HG03045 (cell line): ENCODE data around the gene PRKG1.
A peak's percentile ranks its signal among the peaks of the same experiment; 100 is the strongest.

ENCODE experiments used
- ATAC-seq: cut with Tn5 transposase; IDR thresholded peaks from one replicate; pipeline ENCODE4 v1.9.1; 2021; ENCODE audit warnings: mild to moderate bottlenecking, moderate library complexity; ENCODE audit not compliant: unreplicated experiment

PRKG1 gene

DNA sequence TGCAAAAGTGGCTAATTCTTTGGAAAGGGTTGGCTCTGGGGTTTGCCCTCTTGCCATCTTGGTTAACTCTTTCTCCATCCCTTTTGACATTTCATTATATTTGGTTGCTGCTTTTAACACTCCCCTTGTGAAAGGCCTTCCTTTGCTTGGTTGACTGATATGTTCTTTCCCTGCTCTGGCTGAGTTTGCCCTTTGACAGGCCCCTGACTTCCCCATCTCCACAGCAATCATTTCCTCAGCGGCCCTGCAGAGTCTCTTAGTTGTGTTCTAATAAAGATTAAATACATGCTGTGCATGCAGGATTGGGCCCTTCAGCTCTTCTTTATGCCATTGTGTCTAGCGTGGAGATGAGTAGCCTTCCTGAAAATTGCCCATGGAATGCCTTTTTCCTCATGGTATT lies 709.7 kb downstream of the PRKG1 start:
- no peak for ATAC-seq

DNA sequence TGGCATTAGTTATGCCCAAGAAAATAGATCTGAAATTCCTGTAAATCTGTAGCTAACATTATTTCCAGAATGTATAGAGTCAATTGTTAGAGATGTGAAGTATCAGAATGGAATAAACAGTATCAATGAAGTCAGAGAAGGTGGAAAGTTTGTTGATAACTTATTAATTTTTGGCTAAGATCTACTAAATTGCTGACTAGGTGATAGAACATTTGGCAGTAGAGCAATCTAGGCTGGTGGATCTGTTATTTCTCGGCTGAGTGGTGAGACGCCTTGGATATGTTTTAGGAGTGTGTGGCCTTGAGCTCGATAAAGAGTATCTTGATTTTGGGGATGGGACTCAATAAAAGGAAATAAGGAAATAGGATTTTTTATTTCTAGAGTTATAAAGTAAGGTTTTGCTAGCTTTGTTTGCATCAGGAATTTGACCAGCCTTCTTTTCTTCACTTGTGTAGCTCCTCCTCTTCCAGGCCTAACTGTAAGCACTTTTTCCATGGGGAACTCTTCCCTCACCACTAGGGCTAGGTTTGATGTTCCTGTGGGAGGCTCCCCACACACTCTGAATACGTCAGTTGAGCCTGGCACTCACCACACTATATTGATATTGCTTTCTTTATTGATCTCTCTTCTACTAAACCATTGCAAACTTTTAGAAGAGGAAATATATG lies 711.9 kb downstream of the PRKG1 start:
- no peak for ATAC-seq

DNA sequence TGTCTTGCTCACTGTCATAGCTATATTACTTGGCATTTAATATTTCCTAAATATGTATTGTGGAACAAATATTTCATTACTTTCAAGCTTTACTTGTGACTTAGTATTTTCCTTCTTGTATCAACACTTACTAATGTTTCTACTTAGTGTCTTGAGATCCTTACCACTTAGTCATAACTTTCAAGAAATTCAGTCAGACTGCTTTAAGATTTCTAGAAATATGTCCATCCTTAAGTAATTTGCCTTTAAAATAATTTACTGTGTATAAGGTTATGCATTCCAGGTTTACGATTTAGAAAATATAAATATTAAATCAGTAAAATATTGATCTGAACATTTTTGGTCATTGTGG lies 712.4 kb downstream of the PRKG1 start:
- no peak for ATAC-seq

DNA sequence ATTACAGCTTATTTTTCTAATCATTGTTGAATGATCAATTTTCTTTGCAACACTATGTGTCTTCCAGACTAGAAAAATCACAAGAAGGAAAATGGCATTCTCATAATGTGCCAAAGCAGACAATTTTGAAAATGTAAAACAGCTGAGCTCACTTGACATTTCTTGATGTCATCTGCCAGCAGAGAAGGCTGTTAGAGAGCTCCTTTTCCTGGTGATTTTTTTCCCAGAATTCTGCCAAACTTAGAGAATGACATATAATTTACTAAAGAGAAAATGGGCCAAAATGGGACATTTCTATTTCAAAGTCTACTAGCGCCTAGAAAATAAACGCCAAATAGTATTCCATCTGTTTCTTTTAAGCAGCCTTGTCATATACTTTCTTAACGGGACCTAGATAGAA lies 714.0 kb downstream of the PRKG1 start:
- no peak for ATAC-seq

DNA sequence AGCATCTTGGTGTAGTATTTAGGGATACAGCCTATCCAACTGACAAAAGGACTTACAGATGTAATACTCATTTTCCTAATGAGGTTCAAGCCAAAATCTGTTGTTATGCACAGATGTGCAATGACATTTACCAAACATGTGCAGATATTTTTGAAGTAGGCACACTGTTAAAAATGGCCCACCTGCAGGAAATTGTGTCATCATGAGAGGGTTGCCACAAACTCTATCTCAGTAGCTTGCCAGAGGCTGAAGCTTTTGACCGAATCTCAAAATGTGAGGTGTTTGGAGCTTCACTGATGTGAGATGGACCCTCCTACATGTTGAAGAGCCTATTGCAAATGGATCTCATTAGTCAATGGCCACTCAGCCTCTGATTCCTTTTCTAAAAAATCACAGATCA lies 714.8 kb downstream of the PRKG1 start:
- ATAC-seq = no peak

DNA sequence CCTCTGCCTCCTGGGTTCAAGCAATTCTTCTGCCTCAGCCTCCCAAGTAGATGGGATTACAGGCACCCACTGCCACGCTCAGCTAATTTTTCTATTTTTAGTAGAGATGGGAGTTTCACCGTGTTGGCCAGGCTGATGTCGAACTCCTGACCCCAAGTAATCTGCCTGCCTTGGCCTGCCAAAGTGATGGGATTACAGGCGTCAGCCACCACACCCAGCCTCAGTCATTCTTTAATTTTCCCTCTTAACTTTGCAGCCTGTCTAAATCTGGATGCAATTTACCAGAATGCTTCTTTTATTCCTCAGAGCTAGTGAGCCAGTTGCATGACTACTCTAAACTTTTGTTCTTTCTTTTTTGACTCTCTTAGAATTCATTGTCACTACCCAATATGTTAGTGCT lies 715.6 kb downstream of the PRKG1 start:
- no peak for ATAC-seq

DNA sequence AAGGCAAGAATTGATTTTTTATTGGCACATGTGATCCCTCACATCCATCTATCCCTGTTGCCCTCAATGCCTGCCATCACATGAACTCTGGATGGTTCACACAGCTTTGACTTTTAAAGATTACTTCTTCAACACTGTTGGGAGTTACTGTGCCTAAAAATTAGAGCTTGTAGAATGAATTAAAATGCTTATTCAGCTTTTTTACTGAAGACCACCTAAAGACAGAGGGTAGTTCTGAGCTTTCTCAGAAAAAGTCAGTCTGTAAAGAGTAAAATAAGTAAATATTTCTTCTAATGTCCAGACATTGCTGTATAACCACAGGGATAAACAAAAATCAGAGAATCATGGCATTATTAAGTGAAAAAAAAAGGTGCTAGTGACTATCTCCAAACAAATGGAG lies 718.4 kb downstream of the PRKG1 start:
- no peak for ATAC-seq

DNA sequence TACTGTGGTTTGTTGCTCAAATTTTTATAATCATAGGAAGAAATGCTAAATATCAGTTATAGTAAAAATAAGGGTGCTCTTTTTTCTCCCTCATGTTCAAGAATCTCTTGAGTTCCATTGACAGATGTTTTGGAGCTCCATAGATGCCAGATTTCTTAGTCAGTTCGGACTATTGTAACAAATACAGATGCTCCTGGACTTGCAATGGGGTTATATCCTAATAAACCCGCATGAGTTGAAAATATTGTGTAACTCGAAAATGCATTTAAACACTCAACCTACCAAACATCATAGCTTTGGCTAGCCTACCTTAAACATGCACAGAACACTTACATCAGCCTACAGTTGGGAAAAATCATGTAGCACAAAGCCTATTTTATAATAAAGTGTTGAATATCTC lies 725.8 kb downstream of the PRKG1 start:
- ATAC-seq = no peak

DNA sequence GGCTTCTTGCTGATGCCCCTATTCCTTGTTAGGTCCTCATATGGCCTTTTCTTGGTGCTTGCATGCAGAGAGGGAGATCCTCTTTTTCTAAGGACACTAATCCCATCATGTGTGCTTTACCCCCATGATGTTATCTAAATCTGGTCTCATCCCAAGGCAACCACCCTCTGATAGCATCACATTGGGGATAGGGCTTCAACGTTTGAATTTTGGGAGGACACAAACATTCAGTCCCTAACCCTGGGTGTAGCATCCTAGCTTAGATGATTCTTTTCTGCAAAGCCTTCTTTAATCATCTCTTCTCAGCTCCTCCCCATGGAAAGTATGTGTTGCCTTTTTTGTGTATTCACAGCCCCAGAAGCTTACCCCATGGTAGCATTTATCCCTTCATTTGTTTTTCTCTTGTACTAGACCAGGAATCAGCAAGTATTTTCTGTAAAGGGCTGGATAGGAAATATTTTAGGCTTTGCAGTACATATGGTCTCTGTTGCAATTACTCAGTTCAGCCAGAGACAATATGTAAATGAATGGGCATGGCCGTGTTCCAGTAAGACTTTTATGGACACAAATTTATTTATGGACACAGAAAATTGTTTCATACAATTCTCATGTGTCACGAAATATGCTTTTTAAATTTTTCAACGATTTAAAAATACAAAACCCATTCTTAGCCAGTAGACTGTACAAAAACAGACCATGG lies 726.6 kb downstream of the PRKG1 start:
- ATAC-seq = no peak

DNA sequence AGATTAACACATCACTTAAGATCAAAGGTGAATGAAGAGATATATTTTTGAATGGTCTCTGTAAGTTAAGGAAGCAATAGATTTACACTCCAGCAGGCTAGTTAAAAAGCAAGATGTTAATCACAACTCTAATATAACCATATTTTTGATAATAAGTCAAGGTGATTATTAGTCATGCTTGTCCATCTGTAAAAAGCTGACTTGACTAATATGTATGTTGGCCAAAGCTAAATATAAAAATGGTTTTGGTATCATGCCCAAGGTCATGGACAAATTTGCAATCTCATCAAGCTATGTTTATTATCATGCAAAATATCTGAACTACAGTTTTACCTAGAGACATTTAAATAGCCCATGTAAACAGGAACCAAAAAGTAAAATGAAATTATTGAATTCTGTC lies 727.7 kb downstream of the PRKG1 start:
- ATAC-seq = no peak

DNA sequence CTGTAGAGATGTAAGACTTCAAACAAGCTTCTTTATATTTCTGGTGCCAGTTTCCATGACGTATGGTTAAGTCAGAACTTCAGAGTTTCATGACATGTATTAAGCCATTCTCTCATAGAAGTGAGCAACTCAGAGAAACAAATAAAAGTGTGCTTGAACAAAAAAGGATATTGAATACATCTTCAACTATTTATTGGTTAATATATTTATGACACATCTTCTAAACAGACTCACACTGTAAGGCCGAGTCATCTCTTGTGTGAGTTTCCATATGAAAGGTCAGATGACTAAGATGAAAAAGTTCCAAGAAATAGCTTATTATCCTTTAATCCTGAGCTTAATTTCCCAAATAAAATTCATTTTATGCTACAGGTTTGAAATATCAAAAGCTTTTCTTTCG lies 730.6 kb downstream of the PRKG1 start:
- no peak for ATAC-seq

DNA sequence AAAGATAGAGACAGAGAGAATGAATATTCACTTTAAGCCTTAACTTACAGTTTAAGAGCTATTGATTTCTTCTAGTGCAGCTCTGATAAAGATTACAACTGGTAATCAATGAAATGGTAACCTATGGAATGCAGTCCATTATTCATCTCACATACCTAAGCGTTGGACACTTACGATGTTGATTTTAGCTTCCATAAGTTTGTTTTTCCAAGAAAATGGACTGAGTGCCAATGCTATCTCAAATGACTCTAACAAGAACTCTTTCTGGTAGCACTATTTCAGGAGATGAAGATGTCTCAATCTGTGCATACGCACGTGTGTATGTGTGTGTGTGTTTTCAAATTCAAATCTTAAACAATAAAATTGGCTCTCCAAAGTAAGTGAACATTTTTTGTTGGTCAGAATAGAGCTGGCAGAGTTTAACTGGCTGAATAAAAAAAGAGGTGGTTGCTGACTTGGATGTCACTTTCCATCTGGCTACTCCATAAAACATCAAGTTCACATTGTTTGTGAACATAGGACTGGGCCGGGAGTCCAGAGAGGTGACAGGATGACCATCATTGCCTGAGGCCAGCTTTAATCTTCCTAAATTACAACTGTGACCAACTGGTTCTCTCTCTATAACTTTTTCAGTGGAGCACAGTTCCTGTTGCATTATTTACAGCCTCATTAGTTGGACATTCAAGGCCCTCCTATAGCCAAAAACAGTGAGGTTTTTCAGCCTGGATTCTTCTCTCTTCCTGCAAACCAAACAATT lies 732.0 kb downstream of the PRKG1 start:
- no peak for ATAC-seq

DNA sequence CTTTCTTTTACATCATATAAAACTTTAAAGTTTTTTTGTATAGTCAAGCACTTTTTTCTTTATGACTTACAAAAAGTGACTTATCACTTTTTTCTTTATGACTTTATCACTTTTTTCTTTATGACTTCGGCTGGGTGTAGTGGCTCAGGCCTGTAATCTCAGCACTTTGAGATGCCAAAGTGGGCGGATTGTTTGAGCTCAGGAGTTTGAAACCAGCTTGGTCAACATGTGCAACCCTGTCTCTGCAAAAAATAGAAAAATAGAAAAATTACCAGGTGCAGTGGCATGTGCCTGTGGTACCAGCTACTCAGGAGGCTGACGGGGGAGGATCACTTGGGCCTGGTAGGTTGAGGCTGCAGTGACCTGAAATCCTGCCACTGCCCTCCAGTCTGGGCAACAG lies 733.9 kb downstream of the PRKG1 start:
- ATAC-seq = no peak

DNA sequence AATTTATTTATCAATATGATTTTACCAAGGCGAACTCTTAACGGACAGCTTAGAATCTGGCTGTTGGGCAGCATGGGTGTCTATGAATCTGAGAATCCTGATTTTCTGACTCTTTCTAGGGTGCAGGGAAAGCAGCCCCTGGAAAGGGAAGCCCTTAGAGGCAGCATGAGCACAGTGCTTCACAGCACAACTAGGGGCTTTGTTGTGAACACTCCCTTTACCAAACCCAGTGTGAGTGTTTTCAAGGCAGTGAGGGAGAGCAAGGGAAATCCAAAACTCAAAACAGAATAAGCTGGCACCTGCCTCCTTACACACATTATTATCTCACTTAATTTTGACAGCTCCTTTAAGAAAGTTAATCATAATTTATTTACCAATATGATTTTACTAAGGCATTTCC lies 741.4 kb downstream of the PRKG1 start:
- ATAC-seq = no peak

DNA sequence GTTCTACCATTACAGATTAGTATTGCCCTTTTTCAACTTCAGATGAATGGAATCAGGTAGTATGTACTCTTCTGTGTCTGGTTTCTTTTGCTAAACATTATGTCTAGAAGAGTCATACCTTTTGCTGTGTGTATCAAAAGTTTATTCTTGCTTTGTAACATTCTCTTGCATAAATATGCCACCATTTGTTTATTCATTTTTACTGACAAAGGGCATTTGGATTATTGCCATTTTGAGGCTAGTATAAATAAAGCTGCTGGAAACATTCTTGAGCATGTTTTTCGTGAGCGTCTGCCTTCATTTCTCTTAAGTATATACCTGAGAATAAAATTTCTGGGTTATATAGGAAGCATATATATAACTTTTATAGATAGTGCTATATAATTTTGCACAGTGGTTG lies 746.8 kb downstream of the PRKG1 start:
- no peak for ATAC-seq

DNA sequence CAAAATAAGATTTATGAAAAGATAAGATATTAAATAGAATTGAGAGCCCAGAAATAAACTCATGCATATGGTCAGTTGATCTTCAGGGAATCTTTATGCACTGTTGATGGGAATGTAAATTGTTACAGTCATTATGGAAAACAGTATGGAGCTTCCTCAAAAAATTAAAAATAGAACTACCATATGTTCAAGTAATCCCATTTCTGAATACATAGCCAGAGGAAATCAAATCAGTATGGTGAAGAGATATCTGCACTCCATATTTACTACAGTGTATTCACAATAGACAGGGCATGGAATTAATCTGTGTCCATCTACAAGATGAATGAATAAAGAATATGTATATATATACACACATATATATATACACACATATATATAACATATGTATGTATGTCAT lies 747.5 kb downstream of the PRKG1 start:
- no peak for ATAC-seq

DNA sequence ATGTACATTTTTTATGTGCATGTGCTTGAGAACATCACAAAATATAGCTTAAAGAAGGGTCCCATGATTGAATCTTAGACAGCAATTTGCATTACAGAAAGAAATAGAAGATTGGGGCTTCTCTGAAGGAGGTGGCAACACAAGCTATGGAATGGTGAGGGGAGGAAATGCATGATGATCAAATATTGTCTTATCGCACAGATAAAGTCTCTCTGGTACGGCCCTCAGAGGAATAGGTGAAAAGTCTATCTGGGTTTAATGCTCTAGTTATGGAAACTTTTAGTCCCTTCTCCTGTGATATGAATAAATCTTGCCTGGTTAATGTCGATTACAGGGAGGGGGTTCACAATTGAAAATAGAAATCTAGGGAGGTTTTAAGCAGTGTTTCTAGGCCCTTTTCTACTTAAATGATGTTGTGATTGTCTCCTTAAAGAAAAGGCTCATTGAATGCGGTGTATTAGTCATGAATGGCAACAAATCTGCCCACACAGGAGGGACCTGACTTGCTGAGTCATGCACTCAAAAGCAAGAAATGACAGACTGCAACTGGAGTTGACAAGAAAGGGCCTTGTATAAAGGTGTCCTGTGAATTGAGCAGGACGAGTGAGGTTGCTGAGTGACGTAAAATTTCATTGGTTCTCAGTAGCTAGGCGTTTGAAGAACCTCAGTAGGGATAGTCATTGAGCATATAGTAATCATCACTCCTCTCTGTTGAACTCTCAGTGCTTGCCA lies 758.5 kb downstream of the PRKG1 start:
- peak; percentile 94 for ATAC-seq

DNA sequence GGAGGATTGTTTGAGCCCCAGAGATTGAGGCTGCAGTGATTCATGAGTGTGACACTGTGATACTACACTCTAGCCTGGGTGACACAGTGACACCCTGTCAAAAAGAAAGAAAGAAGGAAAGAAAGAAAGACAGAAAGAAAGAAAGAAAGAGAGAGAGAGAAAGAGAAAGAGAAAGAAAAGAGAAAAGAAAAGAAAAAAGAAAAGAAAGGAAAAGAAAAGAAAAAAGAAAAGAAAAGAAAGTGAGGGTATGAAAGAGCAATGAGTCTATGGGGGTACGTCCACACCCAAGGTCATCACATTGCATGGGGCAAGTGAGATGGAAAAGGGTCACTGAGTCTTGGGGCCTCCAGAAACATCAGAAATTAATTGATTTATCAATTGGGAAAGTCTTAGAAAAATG lies 760.3 kb downstream of the PRKG1 start:
- ATAC-seq = no peak

DNA sequence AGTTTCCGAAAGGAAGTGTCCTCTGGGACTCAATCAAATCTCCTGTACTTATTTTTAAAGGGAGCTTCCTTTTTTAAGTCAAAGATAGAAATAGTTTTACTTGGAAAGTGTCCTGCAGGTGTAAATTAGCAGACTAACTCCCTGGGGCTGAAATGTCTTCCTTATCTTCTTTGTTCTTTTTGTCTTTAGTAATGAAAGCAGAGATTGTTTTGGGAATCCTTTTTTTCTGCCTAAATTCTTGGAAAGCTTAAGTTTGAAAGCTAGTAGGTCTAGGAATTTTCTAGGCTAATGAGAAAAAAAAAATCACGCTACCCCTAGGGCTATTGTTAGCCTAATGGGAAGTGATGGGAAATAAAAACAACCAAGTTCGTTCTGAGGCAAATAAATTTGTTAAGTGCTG lies 764.2 kb downstream of the PRKG1 start:
- ATAC-seq = no peak

DNA sequence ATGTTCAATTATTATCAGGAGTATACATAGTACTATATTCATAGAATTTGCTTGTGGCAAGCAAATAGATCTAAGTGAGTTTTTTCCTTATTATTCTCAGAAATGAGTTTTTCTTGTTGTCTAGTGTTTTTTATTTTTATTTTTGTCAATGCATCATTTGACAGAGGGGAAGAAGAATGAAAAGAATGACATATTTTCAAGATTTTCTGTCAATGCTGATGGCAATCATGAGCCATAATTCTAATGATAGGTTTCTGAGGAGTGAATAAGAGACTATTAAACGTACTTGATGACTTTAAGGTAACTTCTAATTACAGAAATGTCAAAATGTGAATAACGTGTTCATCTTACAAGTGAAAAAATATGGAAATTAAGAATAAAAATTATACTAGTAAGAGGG lies 769.7 kb downstream of the PRKG1 start:
- no peak for ATAC-seq

DNA sequence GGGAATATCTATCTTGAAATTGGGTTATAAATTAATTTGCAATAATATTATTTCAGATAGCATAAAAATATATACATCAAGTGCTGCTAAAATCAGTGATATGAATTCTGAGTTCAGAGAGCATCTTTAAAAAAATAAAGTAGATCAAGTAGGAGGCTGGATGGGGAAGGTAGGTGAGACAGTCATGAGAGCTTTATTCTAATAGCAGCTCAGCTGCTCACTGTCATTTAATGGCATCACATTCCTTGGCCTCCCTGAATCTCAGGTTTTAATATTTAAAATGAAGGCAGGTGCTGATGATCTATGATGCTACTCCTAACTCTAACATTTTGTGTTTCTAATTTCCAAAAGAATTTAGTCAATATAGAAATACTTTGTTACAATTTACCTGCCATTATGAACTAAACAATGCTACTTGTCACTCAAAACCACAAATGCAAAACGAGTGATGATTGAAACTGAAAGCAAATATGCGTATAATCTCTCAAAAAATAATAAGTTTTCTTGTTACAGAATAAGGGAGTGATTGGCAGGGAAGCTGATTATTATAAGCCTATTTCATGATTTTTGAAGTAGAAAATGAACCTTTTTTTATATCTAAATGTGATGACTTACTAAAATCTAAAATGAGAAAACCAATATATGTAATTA lies 772.7 kb downstream of the PRKG1 start:
- ATAC-seq = peak; percentile 55
